Measurements from ENCODE around the gene TCTN2. TPM values are rescaled to one million over a fixed set of nuclear protein-coding genes. Genes with fewer than 3 reads are reported as not detected.

Gene TCTN2
- total RNA-seq, 3 donors from 2014 or later (not counting 1 experiment from before 2014, with no cell fraction given), result 3.2 to 7.3 (median 4.6) TPM

DNA sequence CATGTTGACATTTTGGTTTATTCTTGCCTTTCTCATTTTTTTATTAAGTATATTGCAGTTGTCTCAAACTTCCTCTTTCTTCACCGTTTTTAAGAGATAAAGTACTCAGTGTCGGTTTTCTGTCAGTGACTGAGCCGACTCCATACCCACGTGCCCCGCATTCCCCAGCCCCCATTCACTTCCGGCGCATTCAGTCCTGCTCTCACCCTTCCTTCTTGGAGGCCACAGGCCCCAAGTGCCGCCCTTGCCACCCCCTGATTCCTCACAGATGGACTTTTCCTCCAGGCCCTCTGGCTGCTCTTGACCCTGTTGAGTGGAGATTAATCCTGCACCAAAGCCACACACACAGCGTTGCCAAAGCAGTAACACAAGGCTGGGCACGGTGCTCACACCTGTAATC, 72.1 kb downstream of the TCTN2 start:
- Mint-ChIP-seq H3K36me3 (peaks cover 55% of the 10 kb centered on the region), H3K4me3 (peak overlapping the region; percentile 88), H3K27ac (peak overlapping the region; percentile 89 to 96), H3K27me3 (ENCODE audit: low read depth in 2 of 2) (no peaks in the 10 kb centered on the region), H3K9me3 (no peaks in the 10 kb centered on the region), H3K4me1 (peaks cover 17 to 19% of the 10 kb centered on the region in 2 donors)
- Histone ChIP-seq H3K36me3 (ENCODE audit: control insufficient read depth, insufficient read depth, low read length) (peaks cover 33% of the 10 kb centered on the region), H3K9me3 (ENCODE audit: control insufficient read depth, insufficient read depth, low read length) (no peaks in the 10 kb centered on the region), H3K27me3 (ENCODE audit: control insufficient read depth, insufficient read depth, low read length) (no peaks in the 10 kb centered on the region), H3K27ac (ENCODE audit: low read length) (peak overlapping the region; percentile 40), H3K4me1 (ENCODE audit: control insufficient read depth, insufficient read depth, low read length) (peaks cover 21% of the 10 kb centered on the region), H3K4me3 (ENCODE audit: low read length) (no peak overlapping the region)
- intact Hi-C loops (cut with micrococcal nuclease), result loop anchor here (2.0 kb wide), 1 partner anchor 30 kb away; the partner anchor contains the start of gene ATP6V0A2
- WGBS (ENCODE audit: insufficient coverage), result 18% methylated on average over 10 of the region's 10 CpGs
- ATAC-seq, result peak in 1 of 3 donors; percentile 30
- TF ChIP-seq, protein P1, sequence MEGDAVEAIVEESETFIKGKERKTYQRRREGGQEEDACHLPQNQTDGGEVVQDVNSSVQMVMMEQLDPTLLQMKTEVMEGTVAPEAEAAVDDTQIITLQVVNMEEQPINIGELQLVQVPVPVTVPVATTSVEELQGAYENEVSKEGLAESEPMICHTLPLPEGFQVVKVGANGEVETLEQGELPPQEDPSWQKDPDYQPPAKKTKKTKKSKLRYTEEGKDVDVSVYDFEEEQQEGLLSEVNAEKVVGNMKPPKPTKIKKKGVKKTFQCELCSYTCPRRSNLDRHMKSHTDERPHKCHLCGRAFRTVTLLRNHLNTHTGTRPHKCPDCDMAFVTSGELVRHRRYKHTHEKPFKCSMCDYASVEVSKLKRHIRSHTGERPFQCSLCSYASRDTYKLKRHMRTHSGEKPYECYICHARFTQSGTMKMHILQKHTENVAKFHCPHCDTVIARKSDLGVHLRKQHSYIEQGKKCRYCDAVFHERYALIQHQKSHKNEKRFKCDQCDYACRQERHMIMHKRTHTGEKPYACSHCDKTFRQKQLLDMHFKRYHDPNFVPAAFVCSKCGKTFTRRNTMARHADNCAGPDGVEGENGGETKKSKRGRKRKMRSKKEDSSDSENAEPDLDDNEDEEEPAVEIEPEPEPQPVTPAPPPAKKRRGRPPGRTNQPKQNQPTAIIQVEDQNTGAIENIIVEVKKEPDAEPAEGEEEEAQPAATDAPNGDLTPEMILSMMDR (IDR thresholded peaks at IDR 0.05), result no peak
- DNase-seq, result no peak

DNA sequence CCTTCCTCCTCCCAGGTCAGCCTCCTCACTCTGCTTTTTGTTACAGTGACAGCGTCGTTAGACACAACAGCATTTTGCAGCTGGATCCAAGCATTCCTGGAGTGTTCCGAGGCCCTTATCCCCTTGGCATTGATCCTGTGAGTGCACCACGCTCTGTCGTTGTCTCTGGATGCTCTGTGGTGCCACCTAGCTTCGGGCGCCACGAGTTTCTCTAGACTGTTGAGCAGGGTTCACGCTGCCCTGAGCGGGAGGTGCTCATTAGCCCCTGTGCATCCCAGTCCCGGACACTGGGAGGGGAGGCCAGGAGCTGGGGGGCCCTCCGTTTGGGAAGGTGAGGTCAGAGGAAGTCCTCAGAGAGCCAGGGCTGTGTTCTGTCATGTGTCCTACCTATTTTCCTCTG, 73.9 kb downstream of the TCTN2 start:
- peaks cover 22 to 24% of the 10 kb centered on the region in 2 donors for H3K4me1 Mint-ChIP-seq
- peaks cover 31% of the 10 kb centered on the region for H3K36me3 ChIP-seq (ENCODE audit: control insufficient read depth, insufficient read depth, low read length)

DNA sequence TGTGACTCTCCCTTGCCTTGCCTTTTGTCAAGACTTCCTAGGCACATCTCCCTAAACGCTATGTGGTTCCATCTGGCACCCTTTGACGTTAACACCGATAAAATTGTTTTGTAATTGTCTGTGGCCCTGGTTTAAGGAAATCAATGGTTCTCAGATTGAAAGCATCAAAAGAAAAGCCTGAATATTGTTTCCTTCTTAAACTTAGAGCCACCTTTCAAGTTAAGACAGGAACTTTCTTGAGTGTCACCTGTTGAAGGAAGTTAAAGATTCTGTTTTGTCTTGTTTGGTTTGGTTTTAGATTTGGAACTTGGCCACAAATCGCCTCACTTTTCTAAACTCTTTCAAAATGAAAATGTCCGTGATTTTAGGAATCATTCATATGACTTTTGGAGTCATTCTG, 76.4 kb downstream of the TCTN2 start:
- Histone ChIP-seq H3K4me3 (ENCODE audit: low read length) (no peak overlapping the region), H3K4me1 (ENCODE audit: control insufficient read depth, insufficient read depth, low read length) (peaks cover 43% of the 10 kb centered on the region), H3K27me3 (ENCODE audit: control insufficient read depth, insufficient read depth, low read length) (no peaks in the 10 kb centered on the region), H3K36me3 (ENCODE audit: control insufficient read depth, insufficient read depth, low read length) (peaks cover 28% of the 10 kb centered on the region), H3K27ac (ENCODE audit: low read length) (no peak overlapping the region), H3K9me3 (ENCODE audit: control insufficient read depth, insufficient read depth, low read length) (no peaks in the 10 kb centered on the region)
- H3K4me3 Mint-ChIP-seq, result no peak overlapping the region
- 64% methylated on average over 3 of the region's 5 CpGs for WGBS (ENCODE audit: insufficient coverage)
- no peaks in the 10 kb centered on the region for H3K9me3 Mint-ChIP-seq
- TF ChIP-seq, protein P1 (IDR thresholded peaks at IDR 0.05), result no peak
- DNase-seq (no peak), ATAC-seq (no peak)
- intact Hi-C loops (cut with micrococcal nuclease), result no loop called here
- peaks cover 33% of the 10 kb centered on the region for H3K36me3 Mint-ChIP-seq
- no peaks in the 10 kb centered on the region for H3K27me3 Mint-ChIP-seq (ENCODE audit: low read depth in 2 of 2)
- no peak overlapping the region for H3K27ac Mint-ChIP-seq
- peaks cover 37 to 40% of the 10 kb centered on the region in 2 donors for H3K4me1 Mint-ChIP-seq

More for the DNA sequence above, 73.9 kb downstream of the TCTN2 start:
- H3K27ac ChIP-seq (ENCODE audit: low read length), result no peak overlapping the region
- 89% methylated on average over 12 of the region's 12 CpGs for WGBS (ENCODE audit: insufficient coverage)
- ATAC-seq, result no peak
- TF ChIP-seq, protein P1 (IDR thresholded peaks at IDR 0.05), result no peak
- H3K27me3 ChIP-seq (ENCODE audit: control insufficient read depth, insufficient read depth, low read length), result no peaks in the 10 kb centered on the region
- H3K4me1 ChIP-seq (ENCODE audit: control insufficient read depth, insufficient read depth, low read length), result peaks cover 33% of the 10 kb centered on the region
- Mint-ChIP-seq H3K36me3 (peaks cover 41% of the 10 kb centered on the region), H3K27ac (no peak overlapping the region), H3K4me3 (no peak overlapping the region), H3K9me3 (no peaks in the 10 kb centered on the region), H3K27me3 (ENCODE audit: low read depth in 2 of 2) (no peaks in the 10 kb centered on the region)
- H3K9me3 ChIP-seq (ENCODE audit: control insufficient read depth, insufficient read depth, low read length), result no peaks in the 10 kb centered on the region
- no peak overlapping the region for H3K4me3 ChIP-seq (ENCODE audit: low read length)
- no peak for DNase-seq
- intact Hi-C loops (cut with micrococcal nuclease), result no loop called here

DNA sequence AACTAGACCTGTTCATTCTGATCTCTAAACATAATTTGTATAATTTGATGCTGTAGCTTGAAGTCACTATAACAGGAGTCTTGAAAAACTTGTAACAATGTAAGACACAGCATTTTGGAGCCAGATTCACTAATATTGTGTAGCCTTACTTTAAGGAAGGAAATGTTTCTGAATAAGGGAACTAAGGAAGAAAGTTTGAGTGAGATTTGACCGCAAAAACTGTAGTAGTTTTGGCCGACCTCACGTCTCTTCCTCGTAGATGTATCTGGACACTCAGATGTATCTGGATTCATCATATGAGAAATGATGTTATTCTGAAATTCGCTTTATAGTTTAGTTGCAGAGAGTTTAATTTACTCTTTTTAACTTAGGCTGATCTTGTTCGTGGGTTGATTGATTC, 77.2 kb downstream of the TCTN2 start:
- H3K9me3 Mint-ChIP-seq, result no peaks in the 10 kb centered on the region
- no peak overlapping the region for H3K27ac ChIP-seq (ENCODE audit: low read length)
- H3K4me3 ChIP-seq (ENCODE audit: low read length), result no peak overlapping the region
- intact Hi-C loops (cut with micrococcal nuclease), result no loop called here
- ATAC-seq, result no peak
- peaks cover 28% of the 10 kb centered on the region for H3K36me3 ChIP-seq (ENCODE audit: control insufficient read depth, insufficient read depth, low read length)
- H3K27me3 Mint-ChIP-seq (ENCODE audit: low read depth in 2 of 2), result no peaks in the 10 kb centered on the region
- WGBS (ENCODE audit: insufficient coverage), result 76% methylated on average over 6 of the region's 6 CpGs
- H3K4me1 ChIP-seq (ENCODE audit: control insufficient read depth, insufficient read depth, low read length), result peaks cover 36% of the 10 kb centered on the region
- H3K27ac Mint-ChIP-seq, result no peak overlapping the region
- no peak overlapping the region for H3K4me3 Mint-ChIP-seq
- DNase-seq, result no peak
- H3K4me1 Mint-ChIP-seq, result peaks cover 30 to 35% of the 10 kb centered on the region in 2 donors
- peaks cover 33% of the 10 kb centered on the region for H3K36me3 Mint-ChIP-seq
- H3K27me3 ChIP-seq (ENCODE audit: control insufficient read depth, insufficient read depth, low read length), result no peaks in the 10 kb centered on the region
- no peaks in the 10 kb centered on the region for H3K9me3 ChIP-seq (ENCODE audit: control insufficient read depth, insufficient read depth, low read length)
- TF ChIP-seq, protein P1 (IDR thresholded peaks at IDR 0.05), result no peak

Data from natural killer cell (primary cell).